Endodermal cell (in vitro differentiated cells): ENCODE measurements around the gene PHKB. TPM values are rescaled to one million over a fixed set of nuclear protein-coding genes. Genes with fewer than 3 reads are reported as not detected.

Experiments
- DNase-seq: peaks from one replicate; pipeline ENCODE4 v3.0.0-alpha.2; 2017
- H3K27ac ChIP-seq: 2 replicates; pipeline ENCODE4 v1.5.1; 2013; ENCODE audit warnings: mild to moderate bottlenecking, low read depth, low read length, moderate library complexity
- H3K27me3 ChIP-seq: 2 replicates; pipeline ENCODE4 v1.6.1; 2013; ENCODE audit warnings: mild to moderate bottlenecking, low read length, moderate library complexity; ENCODE audit not compliant: insufficient read depth, control insufficient read depth, poor library complexity, severe bottlenecking
- H3K36me3 ChIP-seq: 2 replicates; pipeline ENCODE4 v1.7.0; 2013; ENCODE audit warnings: mild to moderate bottlenecking, low read length, moderate library complexity; ENCODE audit not compliant: control insufficient read depth, insufficient read depth
- H3K4me1 ChIP-seq: one replicate; pipeline ENCODE4 v1.7.0; 2013; ENCODE audit warnings: low read length; ENCODE audit not compliant: control insufficient read depth, insufficient read depth
- H3K4me3 ChIP-seq: 2 replicates; pipeline ENCODE4 v1.5.1; 2013; ENCODE audit warnings: mild to moderate bottlenecking, low read length, moderate library complexity
- H3K9ac ChIP-seq: 2 replicates; pipeline ENCODE4 v1.6.1; 2013; ENCODE audit warnings: mild to moderate bottlenecking, low read length, moderate library complexity; ENCODE audit not compliant: poor library complexity, severe bottlenecking; ENCODE audit errors: extremely low read depth
- H3K9me3 ChIP-seq: 2 replicates; pipeline ENCODE4 v1.6.1; 2013; ENCODE audit warnings: mild to moderate bottlenecking, low read length, moderate library complexity; ENCODE audit not compliant: control insufficient read depth
- H3K27ac Mint-ChIP-seq: 2 replicates; pipeline ENCODE4 v1.8.0; 2020; ENCODE audit warnings: mixed read lengths
- H3K27me3 Mint-ChIP-seq: 2 replicates; pipeline ENCODE4 v1.8.0; 2021; ENCODE audit warnings: mild to moderate bottlenecking, mixed read lengths; ENCODE audit not compliant: insufficient read depth
- H3K36me3 Mint-ChIP-seq: 2 replicates; pipeline ENCODE4 v1.8.0; 2020; ENCODE audit warnings: low read depth, mixed read lengths
- H3K4me1 Mint-ChIP-seq: 2 replicates; pipeline ENCODE4 v1.8.0; 2020; ENCODE audit warnings: mixed read lengths
- H3K4me3 Mint-ChIP-seq: 2 replicates; pipeline ENCODE4 v1.8.0; 2020; ENCODE audit warnings: mild to moderate bottlenecking, moderate library complexity, mixed read lengths
- H3K9me3 Mint-ChIP-seq: 2 replicates; pipeline ENCODE4 v1.8.0; 2020; ENCODE audit warnings: mild to moderate bottlenecking, mixed read lengths
- CTCF ChIP-seq: fragments of 200-600 bp; sonication (generic); conservative IDR thresholded peaks from 2 replicates; pipeline ENCODE4 v1.5.0; 2021; ENCODE audit warnings: antibody characterized with exemption, mild to moderate bottlenecking
- WGBS, 2 experiments: methylation state at CpG; one replicate each; pipeline versions ENCODE4 v1.1.5 to v1.1.7; 2013; ENCODE audit warnings: missing lambda C conversion rate in 2 of 2, mixed read lengths in 1 of 2; ENCODE audit not compliant: insufficient coverage in 1 of 2, insufficient read length in 1 of 2; 5-methylcytosine and 5-hydroxymethylcytosine counted together
- long read RNA-seq, 4 experiments: library from polyadenylated mRNA in 2 of 4; library from RNA in 1 of 4; library from capped mRNA in 1 of 4; stranded (forward) in 3 of 4; unstranded in 1 of 4; transcript quantifications; one replicate each; pipeline ENCODE4 v2.0.0, GENCODE V29; 2020 to 2021; ENCODE audit warnings: inconsistent platforms in 1 of 4
- polyA plus RNA-seq, 2 experiments: library from polyadenylated mRNA; stranded (reverse); fragments of 50-300 nt; gene quantifications; one replicate each; pipeline ENCODE4 v1.2.3, GENCODE V29; 2013
- total RNA-seq, 2 donors: library from RNA; stranded (reverse); fragmentation: NEBNext Ultra II Directional in 1 of 2; extraction: Animal tissue kit (Norgen Biotek cat#: 25700) in 1 of 2; gene quantifications; 2 replicates in 1 of 2; 3 replicates in 1 of 2; pipeline ENCODE4 v1.2.1, GENCODE V29; 2021

PHKB gene
- 10 to 100 TPM; 51.0 to 71.8 TPM for total RNA-seq
- polyA plus RNA-seq (2013, experiment 1 of 2): 49.3 TPM
- polyA plus RNA-seq (2013, experiment 2 of 2): 44.9 TPM
- long read RNA-seq, experiment 1, partial matches to known transcripts: 7 of 19 reads
- long read RNA-seq, experiment 1, other reads (novel, unspliced or antisense): 11 of 19 reads
- long read RNA-seq, experiment 2, full-length matches to known transcripts: 45 of 141 reads
- long read RNA-seq, experiment 2, partial matches to known transcripts: 16 of 141 reads
- long read RNA-seq, experiment 2, other reads (novel, unspliced or antisense): 80 of 141 reads
- long read RNA-seq, experiment 3, transcript PHKB-208 (32 exons, 3,829 nt): major isoform, 18 of 106 reads
- long read RNA-seq, experiment 3, partial matches to known transcripts: 9 of 106 reads
- long read RNA-seq, experiment 3, other reads (novel, unspliced or antisense): 79 of 106 reads
- long read RNA-seq, experiment 4, full-length matches to known transcripts: 2 of 12 reads
- long read RNA-seq, experiment 4, partial matches to known transcripts: 7 of 12 reads
- long read RNA-seq, experiment 4, other reads (novel, unspliced or antisense): 3 of 12 reads

- Mint-ChIP-seq H3K9me3 (no peaks in the 10 kb centered on the region), H3K27ac (peak within 1 kb of the TSS; percentile 96), H3K27me3 (no peaks in the 10 kb centered on the region), H3K4me3 (peak within 1 kb of the TSS; percentile 99), H3K4me1 (peaks cover 27% of the 10 kb centered on the region), H3K36me3 (peaks cover 20% of the 10 kb centered on the region)
- no peaks in the 10 kb centered on the region for H3K4me1 ChIP-seq
- peak within 1 kb of the TSS; percentile 91 for H3K4me3 ChIP-seq
- peak; percentile 30 for TF ChIP-seq CTCF
- no peaks in the 10 kb centered on the region for H3K9me3 ChIP-seq
- peak within 1 kb of the TSS; percentile 84 for H3K9ac ChIP-seq
- 0 to 1% methylated on average over 21 to 82 of the region's 82 CpGs for WGBS, 2 experiments
- H3K27ac ChIP-seq: peak within 1 kb of the TSS; percentile 99
- H3K36me3 ChIP-seq: peaks cover 14% of the 10 kb centered on the region
- no peaks in the 10 kb centered on the region for H3K27me3 ChIP-seq
- DNase-seq: peak; percentile 96
These were observed at the start of gene PHKB, which contains the start of gene ITFG1 for GRCh38 chr16:47460711-47461597. Gene PHKB, plus strand, starts transcription at chr16:47461331. Its CDS starts 20 bp downstream, at chr16:47461351. Gene ITFG1, minus strand, starts transcription at chr16:47461063. Its CDS starts 18 bp downstream, at chr16:47461045.

DNA sequence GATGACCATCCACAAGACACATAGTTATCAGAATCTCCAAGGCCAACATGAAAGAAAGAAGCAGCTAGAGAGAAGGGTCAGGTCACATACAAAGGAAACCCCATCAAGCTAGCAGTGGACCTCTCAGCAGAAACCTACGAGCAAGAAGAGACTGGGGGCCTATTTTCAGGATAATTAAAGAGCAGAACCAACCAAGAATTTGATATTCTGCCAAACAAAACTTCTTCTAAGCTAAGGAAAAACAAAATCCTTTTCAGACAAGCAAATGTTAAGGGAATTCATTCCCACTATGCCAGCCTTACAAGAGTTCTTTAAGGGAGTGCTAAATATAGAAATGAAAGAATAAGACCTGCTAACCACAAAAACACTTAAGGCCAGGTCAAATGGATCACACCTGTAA lies 48.1 kb upstream of the PHKB start:
- Mint-ChIP-seq H3K4me1 (no peaks in the 10 kb centered on the region), H3K27ac (no peak overlapping the region), H3K27me3 (no peaks in the 10 kb centered on the region), H3K36me3 (peaks cover 19% of the 10 kb centered on the region), H3K9me3 (no peaks in the 10 kb centered on the region), H3K4me3 (no peak overlapping the region)
- H3K4me1 ChIP-seq: no peaks in the 10 kb centered on the region
- no peak for TF ChIP-seq CTCF
- H3K4me3 ChIP-seq: no peak overlapping the region
- no peaks in the 10 kb centered on the region for H3K9me3 ChIP-seq
- no peaks in the 10 kb centered on the region for H3K27me3 ChIP-seq
- H3K9ac ChIP-seq: no peak overlapping the region
- no peak overlapping the region for H3K27ac ChIP-seq
- peaks cover 13% of the 10 kb centered on the region for H3K36me3 ChIP-seq
- no peak for DNase-seq
- WGBS, 2 experiments: 67 to 87% methylated on average over 1 of the region's 1 CpG

DNA sequence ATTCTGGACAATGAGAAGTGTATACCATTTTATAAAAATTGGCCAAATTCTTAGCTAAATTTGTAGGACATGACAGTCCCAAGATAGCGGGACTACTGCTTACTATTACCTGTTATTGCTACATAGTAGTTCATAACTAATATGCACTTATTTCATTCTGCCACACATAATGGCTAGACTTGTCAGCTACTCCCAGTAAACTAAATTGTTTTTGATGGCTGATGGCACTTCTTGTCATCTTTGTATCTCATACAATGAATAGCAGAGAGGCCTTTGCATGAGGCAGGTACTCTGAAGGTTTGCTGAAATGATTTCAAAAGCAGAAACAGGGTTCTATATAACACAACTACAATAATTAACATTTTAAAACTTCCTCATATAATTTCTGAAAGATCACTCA lies 44.3 kb upstream of the PHKB start:
- no peak for DNase-seq
- Mint-ChIP-seq H3K36me3 (peaks cover 25% of the 10 kb centered on the region), H3K27me3 (no peaks in the 10 kb centered on the region), H3K9me3 (no peaks in the 10 kb centered on the region), H3K4me1 (no peaks in the 10 kb centered on the region), H3K4me3 (no peak overlapping the region), H3K27ac (no peak overlapping the region)
- Histone ChIP-seq H3K9ac (no peak overlapping the region), H3K4me3 (no peak overlapping the region), H3K9me3 (no peaks in the 10 kb centered on the region), H3K27ac (no peak overlapping the region), H3K27me3 (no peaks in the 10 kb centered on the region), H3K4me1 (no peaks in the 10 kb centered on the region), H3K36me3 (peaks cover 21% of the 10 kb centered on the region)
- 100% methylated on average over 1 of the region's 1 CpG for WGBS, 2 experiments
- no peak for TF ChIP-seq CTCF
